GM18867 (cell line): Measurements from ENCODE around the gene EFHC2.

Experiments
- ATAC-seq: cut with Tn5 transposase; IDR thresholded peaks from one replicate; pipeline ENCODE4 v1.9.1; 2021; ENCODE audit warnings: mild to moderate bottlenecking, moderate library complexity; ENCODE audit not compliant: unreplicated experiment

EFHC2 gene

GRCh38 chrX:44157283-44157682 lies 186.2 kb downstream of the EFHC2 start:
- no peak for ATAC-seq

- ATAC-seq, result no peak
Measured at GRCh38 chrX:44156726-44157125, 186.7 kb downstream of the EFHC2 start.

DNA sequence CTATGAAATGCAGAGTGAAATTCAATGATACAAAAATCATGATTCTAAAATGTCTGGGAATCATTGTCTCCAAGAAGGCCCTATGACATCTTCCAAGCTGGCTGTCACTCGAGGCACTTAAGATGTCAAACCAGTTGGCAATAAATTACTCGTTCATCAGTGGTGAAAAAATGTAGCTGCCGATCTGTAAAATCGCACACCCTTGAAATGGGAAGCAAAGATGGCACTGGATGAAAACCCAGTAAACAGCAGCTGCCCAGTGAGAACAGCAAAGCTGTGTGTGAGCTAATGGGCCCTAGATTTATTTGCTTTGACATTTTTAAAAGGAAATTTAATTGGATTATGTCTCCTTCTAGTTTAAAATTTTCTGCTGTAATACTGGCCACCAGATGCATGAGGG lies 188.3 kb downstream of the EFHC2 start:
- no peak for ATAC-seq

GRCh38 chrX:44152852-44153251 lies 190.6 kb downstream of the EFHC2 start:
- no peak for ATAC-seq

- no peak for ATAC-seq
Measured at GRCh38 chrX:44147130-44147529, 196.3 kb downstream of the EFHC2 start.

GRCh38 chrX:44144177-44144945 lies 199.1 kb downstream of the EFHC2 start:
- ATAC-seq, result no peak

DNA sequence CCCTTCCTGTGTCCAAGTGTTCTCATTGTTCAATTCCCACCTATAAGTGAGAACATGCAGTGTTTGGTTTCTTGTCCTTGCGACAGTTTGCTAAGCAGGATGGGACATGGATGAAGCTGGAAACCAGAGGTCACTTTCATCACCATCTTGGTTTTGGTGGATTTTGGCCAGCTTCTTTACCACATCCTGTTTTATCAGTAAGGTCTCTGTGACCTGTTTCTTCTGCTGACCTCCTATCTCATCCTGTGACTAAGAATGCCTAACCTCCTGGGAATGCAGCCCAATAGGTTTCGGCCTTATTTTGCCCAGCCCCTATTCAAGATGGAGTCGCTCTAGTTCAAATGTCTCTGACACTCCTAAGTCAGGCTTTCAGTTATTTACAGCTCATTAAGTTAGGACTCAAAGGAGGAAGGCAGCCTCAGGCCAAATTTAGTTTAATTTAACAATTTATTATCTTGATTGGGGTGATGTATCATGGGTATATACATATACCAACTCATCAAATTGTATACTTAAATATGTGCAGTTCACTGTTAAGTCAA lies 200.3 kb downstream of the EFHC2 start:
- no peak for ATAC-seq

DNA sequence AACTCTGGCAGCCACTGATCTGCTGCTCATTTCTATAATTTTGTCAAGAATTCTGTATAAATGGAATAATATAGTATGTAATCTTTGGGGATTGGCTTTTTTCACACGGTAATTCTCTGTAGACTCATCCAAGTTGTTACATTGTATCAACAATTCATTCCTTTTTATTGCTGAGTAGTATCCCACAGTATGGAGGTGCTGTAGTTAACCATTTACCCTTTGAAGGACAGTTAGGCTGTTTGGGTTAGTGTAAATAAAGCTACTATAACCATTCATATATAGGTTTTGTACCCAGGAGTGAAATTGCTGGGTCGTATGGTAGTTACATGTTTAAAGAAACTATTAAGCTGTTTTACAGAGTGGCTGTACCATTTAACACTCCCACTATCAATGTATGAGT lies 213.3 kb downstream of the EFHC2 start:
- no peak for ATAC-seq

GRCh38 chrX:44113337-44113736 lies 230.1 kb downstream of the EFHC2 start:
- ATAC-seq, result no peak

DNA sequence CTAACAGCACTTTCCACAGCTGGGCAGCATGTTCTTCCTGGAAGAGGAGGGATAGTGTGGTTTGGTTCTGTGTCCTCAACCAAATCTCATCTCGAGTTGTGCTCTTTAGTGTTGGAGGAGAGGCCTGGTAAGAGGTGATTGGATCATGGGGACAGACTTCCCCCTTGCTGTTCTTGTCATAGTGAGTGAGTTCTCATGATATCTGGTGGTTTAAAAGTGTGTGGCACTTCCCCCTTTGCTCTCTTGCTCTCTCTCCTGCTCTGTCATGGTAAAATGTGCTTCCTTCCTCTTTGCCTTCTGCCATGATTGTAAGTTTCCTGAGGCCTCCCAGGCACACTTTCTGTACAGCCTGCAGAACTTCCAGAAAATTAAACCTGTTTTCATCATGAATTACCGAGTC lies 236.6 kb downstream of the EFHC2 start:
- ATAC-seq, result no peak

DNA sequence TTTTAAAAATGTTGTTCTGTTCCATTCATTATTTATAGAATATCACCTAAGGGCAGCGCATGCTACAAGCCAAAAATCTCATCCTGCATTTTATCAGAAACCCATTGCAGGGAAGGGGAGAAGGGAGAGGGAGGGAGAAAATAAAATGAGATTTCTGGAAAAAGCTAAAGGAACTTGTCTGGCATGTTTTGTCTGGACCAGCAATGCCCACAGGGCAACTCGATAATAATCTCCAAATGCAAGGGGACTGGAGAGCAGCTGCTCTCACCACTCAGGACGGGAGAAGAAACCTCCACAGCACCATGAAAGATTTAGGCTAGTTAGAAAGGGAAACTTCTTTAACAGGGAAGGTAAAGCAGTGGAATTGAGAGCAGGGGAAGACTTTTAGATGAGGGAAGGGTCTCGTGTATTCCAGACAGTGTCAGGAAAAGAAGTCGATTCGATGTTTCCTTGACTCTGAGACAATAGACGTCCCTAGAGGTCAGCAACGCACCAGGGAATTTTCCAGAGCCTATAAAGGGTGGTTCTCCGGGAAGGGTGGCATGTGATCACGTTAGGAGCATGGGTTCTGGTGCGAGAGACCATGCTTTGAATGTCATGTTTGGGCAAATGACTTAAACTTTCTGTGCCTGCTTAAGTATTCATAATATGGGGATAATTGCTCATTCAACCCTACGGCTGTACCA lies 238.1 kb downstream of the EFHC2 start:
- ATAC-seq, result no peak

- ATAC-seq, result no peak
Measured at GRCh38 chrX:44104699-44105098, 238.8 kb downstream of the EFHC2 start.

GRCh38 chrX:44101281-44101680 lies 242.2 kb downstream of the EFHC2 start:
- no peak for ATAC-seq

DNA sequence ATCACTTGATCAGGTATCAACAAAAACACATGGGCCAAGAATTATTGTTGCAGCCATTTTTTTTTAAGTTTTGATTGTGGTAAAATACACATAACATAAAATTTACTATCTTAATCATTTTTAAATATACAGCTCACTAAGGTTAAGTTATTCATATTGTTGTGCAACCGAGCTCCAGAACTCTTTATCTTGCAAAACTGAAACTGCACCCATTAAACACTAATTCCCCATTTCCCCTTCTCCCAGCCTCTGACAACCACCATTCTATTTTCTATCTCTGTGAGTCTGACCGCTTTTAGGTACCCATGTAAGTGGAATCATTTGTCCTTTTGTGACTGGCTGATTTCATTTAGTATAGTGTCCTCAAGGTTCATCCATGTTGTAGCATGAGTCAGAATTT lies 244.1 kb downstream of the EFHC2 start:
- no peak for ATAC-seq
